ENCODE results near the gene ESRP2. TPM values are rescaled to one million over a fixed set of nuclear protein-coding genes. Genes with fewer than 3 reads are reported as not detected.

The ESRP2 gene
- 0.14 and 0.22 TPM in 2 replicates for total RNA-seq

DNA sequence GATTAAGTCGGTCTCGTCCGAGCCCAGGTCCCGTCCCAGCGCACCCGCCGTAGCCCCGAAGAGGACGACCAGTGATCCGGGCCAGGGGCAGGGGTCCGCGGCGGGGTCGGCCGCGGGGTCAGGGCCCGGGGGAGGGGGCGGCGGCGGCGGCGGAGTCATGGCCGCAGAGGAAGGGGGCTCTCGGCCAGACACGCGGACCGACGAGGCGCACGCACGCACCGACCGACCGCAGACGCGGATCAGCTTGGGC lies at the start of gene ESRP2:
ESRP2 (minus strand) TSS at position 241 of the 250 bp plus-strand sequence; CDS start at position 159, 82 bp downstream.

DNA sequence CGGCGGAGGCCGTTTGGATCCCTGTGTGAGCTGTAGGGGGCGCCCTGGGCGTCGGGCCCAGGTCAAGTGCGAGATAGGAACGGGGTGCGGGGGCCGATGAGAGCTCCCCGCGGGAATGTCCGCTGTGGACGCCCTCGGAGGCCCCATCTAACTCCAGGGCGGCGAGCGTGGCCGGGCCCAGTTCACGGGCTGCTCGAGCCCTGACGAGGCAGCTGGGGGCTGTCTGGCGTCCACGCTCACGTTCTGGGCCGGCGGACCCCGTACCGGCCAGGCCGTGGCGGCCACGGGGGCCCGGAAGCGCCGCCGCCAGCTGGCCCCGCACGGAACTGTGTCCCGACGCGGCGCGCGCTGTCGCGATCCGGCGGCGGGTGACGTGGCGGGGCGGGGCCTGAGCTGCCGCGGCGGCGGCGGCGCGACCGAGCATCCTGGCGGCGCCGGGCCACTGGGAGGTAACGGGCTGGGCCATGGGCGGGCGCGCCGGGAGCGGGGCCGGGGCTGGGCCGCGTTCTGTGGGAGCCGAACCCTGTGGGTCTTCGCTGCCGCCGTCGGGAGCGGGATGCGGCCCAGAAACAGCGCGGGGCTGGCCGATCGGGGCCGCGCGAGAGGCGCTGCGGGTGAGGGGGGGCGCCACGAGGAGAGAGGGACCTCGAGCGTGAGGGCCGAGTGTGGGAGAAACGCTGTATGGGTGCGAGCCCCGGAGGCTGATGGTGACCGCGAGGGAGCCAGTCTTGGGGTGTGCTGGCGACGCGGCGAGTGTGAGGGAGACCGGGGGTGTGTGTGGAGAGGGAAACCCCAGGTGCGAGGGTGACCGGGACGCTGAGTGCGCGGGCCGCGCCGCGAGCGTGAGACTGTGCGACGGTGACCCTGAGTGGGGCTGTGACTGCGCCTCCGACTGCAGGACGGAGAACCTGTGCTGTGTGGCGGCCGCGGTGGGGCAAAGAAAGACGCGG lies 28.5 kb upstream of the ESRP2 start, which contains the start of gene SLC7A6:
SLC7A6 (plus strand) TSS at position 399 of the 950 bp plus-strand sequence. CDS start 10,201 bp downstream, outside the sequence.

DNA sequence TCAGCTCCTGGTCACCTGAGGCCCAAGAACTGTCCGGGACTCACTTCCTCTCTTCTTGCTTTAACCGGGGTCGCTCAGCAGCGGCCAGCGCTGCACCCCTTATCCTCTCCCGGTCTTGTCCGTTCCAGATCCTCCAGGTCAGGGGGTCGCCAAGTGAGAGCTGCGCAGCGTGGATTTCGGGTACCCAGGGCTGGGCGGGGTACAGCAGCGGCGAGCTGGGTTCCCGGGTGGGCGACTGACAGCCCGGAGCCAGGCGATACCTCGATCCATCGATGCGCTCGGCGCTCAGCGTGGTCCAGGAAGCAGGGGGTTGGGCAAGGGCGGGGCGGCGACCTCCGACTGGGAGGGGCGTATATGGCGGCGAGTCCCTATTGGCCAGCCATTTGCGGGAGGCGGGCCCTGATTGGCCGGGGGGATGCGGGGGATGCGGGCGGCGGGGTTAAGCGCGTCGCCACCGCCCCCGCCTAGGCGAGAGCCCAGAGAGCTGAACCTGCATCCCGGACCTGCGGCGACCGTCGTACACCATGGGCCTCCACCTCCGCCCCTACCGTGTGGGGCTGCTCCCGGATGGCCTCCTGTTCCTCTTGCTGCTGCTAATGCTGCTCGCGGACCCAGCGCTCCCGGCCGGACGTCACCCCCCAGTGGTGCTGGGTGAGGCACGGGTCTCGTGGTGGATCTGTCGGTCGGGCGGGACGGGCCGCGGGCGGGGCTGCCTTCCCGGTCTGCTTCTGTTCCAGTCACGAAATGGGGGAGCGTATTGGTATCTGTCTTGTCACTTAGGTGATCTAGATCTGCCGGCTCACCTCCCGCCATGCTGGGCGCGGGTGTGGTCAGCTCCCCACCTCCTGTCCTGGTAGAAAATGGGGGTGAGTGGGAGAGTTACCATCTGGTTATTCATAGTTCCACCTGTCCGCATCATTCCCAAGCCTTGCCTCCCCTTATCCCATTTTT lies 9.3 kb upstream of the ESRP2 start, which contains the start of gene PLA2G15:
PLA2G15 (plus strand) TSS at position 471 of the 951 bp plus-strand sequence; CDS start at position 525, 54 bp downstream.

Small RNA genes within 50 kb of the gene (small RNA-seq; reads per million reads assigned to genes)
- gene RF00554 (ENCODE audit: low replicate concordance), result not detected
- not detected for gene RNU6-1262P (ENCODE audit: low replicate concordance)

Other genes starting within 250 kb of the ESRP2 start
- gene DPEP2, start 236.6 kb downstream of the ESRP2 start, total RNA-seq, result not detected in 2 replicates
- not detected in 2 replicates for gene DPEP2NB, start 220.2 kb downstream of the ESRP2 start, total RNA-seq
- 11.2 and 15.3 TPM in 2 replicates for gene DDX28, start 212.9 kb downstream of the ESRP2 start, total RNA-seq
- gene DUS2, start 212.8 kb downstream of the ESRP2 start, total RNA-seq, result 11.4 and 21.0 TPM in 2 replicates
- gene NFATC3, start 150.8 kb downstream of the ESRP2 start, total RNA-seq, result 19.7 and 34.5 TPM in 2 replicates
- 28.2 and 47.3 TPM in 2 replicates for gene PLA2G15, start 9.2 kb upstream of the ESRP2 start, total RNA-seq
- gene SLC7A6, start 28.4 kb upstream of the ESRP2 start, total RNA-seq, result 37.4 and 41.2 TPM in 2 replicates
- 10.5 and 12.3 TPM in 2 replicates for gene SLC7A6OS, start 74.8 kb upstream of the ESRP2 start, total RNA-seq
- 19.7 and 47.5 TPM in 2 replicates for gene PRMT7, start 74.9 kb upstream of the ESRP2 start, total RNA-seq
- under 0.01 TPM in 1 of 2 replicates, not detected in the other for gene SMPD3, start 212.4 kb upstream of the ESRP2 start, total RNA-seq